Measurements from ENCODE around the gene RNF223. TPM values are rescaled to one million over a fixed set of nuclear protein-coding genes. Genes with fewer than 3 reads are reported as not detected.

RNF223 gene
- polyA plus RNA-seq, 1 experiment: not detected

DNA sequence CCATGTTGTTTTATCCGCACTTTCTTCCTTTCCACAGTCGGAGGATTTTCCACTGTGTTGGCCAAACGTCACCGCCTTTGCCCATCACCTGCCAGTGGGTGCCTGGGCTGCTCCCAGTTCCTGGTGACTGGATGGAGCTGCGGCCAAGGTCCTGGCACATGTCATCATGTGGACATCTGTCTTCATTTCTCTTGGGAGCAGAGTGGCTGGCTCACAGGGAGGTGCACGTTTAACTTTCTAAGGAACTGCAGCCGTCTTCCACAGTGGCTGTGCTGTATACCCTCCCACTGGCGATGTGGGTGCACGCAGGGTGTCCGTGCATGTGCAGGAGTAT lies 19.5 kb upstream of the RNF223 start:
- H3K4me3 ChIP-seq (ENCODE audit: low read depth, low read length): no peak overlapping the region
- no peaks in the 10 kb centered on the region for H3K27me3 ChIP-seq (ENCODE audit: control insufficient read depth, insufficient read depth, low read length)
- TF ChIP-seq, protein P1, sequence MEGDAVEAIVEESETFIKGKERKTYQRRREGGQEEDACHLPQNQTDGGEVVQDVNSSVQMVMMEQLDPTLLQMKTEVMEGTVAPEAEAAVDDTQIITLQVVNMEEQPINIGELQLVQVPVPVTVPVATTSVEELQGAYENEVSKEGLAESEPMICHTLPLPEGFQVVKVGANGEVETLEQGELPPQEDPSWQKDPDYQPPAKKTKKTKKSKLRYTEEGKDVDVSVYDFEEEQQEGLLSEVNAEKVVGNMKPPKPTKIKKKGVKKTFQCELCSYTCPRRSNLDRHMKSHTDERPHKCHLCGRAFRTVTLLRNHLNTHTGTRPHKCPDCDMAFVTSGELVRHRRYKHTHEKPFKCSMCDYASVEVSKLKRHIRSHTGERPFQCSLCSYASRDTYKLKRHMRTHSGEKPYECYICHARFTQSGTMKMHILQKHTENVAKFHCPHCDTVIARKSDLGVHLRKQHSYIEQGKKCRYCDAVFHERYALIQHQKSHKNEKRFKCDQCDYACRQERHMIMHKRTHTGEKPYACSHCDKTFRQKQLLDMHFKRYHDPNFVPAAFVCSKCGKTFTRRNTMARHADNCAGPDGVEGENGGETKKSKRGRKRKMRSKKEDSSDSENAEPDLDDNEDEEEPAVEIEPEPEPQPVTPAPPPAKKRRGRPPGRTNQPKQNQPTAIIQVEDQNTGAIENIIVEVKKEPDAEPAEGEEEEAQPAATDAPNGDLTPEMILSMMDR (IDR thresholded peaks at IDR 0.05; ENCODE audit: insufficient read depth, low read depth, low read length): no peak
- CTCF ChIA-PET: no interaction called here
- no peaks in the 10 kb centered on the region; the same call in 1 of the 2 replicates for H3K36me3 ChIP-seq (ENCODE audit: control insufficient read depth, insufficient read depth, low read length)
- POLR2A ChIA-PET: no interaction called here
- no peak for DNase-seq (ENCODE audit: low read depth)

DNA sequence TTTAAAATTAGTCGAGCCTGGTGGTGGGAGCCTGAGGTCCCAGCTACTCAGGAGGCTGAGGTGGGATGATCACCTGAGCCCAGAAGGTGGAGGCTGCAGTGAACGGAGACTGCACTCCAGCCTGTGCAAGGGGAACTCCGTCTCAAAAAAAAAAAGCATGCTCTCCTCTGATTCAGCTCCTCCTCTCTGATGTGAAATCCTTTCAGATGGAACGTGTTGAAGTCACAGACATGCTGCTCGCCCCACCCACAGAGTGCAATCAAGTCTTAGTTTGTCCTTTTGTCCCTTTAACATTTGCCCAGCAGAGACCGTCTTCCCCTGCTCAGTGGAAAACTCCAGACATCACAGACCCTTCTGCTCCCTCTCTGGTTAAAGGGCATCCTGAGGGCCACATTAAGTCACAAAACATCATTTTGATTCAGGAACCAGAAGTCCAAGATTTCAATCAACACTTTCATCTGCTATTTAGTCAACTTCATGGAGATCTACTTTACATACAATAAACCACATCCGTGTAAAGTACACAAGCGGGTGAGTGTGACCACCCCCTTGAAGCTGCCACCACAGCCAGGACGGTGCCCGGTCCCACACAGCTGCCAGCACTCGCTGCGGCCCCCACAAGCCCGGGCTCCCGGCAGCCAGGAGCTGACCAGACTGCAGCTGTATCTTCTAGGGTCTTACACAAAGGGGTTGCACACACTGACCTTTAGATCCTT lies 18.9 kb upstream of the RNF223 start:
- TF ChIP-seq, protein P1 (IDR thresholded peaks at IDR 0.05; ENCODE audit: insufficient read depth, low read depth, low read length): no peak
- ChIA-PET POLR2A (no interaction called here), CTCF (no interaction called here)
- Histone ChIP-seq H3K4me3 (ENCODE audit: low read depth, low read length) (no peak overlapping the region), H3K27me3 (ENCODE audit: control insufficient read depth, insufficient read depth, low read length) (no peaks in the 10 kb centered on the region), H3K36me3 (ENCODE audit: control insufficient read depth, insufficient read depth, low read length) (no peaks in the 10 kb centered on the region; the same call in 1 of the 2 replicates)
- DNase-seq (ENCODE audit: low read depth): no peak

DNA sequence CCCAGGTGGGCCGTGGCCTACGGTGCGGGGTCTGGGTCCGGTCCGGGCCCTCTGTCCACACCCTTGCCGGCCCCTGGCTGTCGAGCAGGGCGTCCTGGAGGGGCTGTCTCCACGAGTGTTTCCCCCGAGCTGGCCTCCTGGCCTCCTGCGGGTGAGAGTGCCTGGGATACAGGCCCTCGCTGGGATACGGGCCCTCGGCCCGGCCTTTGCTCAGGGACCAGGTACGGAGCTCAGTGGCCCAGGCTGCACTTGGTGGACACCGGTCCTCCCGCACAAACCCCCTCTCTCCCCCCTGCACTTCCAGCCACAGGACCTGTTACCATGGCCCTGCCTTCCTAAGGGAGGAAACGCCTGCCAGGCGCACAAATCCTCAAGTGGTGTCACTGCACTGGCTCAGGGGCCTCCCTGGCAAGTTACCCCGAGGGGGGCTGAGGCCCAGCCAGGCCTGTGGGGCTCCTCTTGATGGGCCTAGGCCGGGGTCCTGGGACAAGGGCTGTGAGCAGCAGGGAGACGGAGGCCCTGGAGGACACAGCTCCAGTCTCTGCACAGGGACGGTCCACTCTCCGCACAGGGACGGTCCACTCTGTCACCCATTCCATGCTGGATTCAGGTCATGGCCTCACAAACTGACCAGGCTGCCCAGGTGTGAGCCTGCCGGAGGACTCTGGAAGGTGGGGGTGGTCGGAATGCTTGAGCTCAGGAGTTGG lies 18.2 kb upstream of the RNF223 start:
- Histone ChIP-seq H3K4me3 (ENCODE audit: low read depth, low read length) (no peak overlapping the region), H3K27me3 (ENCODE audit: control insufficient read depth, insufficient read depth, low read length) (no peaks in the 10 kb centered on the region), H3K36me3 (ENCODE audit: control insufficient read depth, insufficient read depth, low read length) (no peaks in the 10 kb centered on the region; the same call in 1 of the 2 replicates)
- no peak for DNase-seq (ENCODE audit: low read depth)
- ChIA-PET POLR2A (no interaction called here), CTCF (no interaction called here)
- TF ChIP-seq, protein P1 (IDR thresholded peaks at IDR 0.05; ENCODE audit: insufficient read depth, low read depth, low read length): no peak

DNA sequence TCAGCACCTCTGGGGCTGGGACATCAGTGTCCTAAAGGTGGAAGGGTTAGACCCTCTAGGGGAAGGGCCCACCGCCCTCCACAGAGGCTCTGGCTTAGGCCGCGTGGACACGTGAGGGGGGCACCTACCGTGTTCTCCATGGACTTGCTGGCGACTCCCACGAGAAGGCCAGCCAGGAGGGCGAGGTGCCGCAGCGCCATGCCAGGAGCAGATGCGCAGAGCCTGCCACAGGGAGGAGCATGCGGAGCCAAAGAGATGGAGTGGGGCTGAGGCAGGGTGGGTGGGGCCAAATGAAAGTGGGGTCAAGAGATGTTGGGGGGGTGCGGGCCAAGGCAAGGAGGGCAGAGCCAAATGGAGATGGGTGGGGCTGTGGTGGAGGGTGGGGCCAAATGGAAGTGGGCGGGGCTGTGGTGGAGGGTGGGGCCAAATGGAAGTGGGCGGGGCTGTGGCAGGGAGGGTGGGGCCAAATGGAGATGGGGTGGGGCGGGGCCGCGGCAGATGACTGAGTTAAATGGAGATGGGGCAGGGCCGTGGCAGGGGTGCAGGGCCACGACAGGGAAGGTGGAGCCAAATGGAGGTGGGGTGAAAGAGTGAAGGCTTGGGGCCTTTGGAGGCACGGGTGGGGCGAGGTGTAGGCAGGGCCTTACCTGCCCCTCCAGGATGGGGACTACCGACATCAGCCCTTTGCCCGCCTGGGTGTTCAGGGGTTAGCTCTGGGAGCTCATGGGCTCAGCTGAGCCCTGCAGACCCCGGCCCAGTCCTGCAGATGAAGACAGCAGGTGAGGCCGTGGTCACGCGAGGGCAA lies 17.4 kb upstream of the RNF223 start:
- ChIA-PET CTCF (interaction anchor here (0.5 kb wide), 1 partner anchor 10 kb away, joined by 3 read pairs; no protein-coding TSS in a partner anchor), POLR2A (no interaction called here)
- H3K27me3 ChIP-seq (ENCODE audit: control insufficient read depth, insufficient read depth, low read length): no peaks in the 10 kb centered on the region
- H3K36me3 ChIP-seq (ENCODE audit: control insufficient read depth, insufficient read depth, low read length): no peaks in the 10 kb centered on the region; the same call in 1 of the 2 replicates
- TF ChIP-seq, protein P1 (IDR thresholded peaks at IDR 0.05; ENCODE audit: insufficient read depth, low read depth, low read length): no peak
- H3K4me3 ChIP-seq (ENCODE audit: low read depth, low read length): no peak overlapping the region
- no peak for DNase-seq (ENCODE audit: low read depth)
